ENCODE measurements around the gene C1orf198. TPM values are rescaled to one million over a fixed set of nuclear protein-coding genes. Genes with fewer than 3 reads are reported as not detected.

C1orf198 gene
- polyA plus RNA-seq, 1 of the 3 experiments (the other 2 are of a cell fraction): 12.3 TPM

DNA sequence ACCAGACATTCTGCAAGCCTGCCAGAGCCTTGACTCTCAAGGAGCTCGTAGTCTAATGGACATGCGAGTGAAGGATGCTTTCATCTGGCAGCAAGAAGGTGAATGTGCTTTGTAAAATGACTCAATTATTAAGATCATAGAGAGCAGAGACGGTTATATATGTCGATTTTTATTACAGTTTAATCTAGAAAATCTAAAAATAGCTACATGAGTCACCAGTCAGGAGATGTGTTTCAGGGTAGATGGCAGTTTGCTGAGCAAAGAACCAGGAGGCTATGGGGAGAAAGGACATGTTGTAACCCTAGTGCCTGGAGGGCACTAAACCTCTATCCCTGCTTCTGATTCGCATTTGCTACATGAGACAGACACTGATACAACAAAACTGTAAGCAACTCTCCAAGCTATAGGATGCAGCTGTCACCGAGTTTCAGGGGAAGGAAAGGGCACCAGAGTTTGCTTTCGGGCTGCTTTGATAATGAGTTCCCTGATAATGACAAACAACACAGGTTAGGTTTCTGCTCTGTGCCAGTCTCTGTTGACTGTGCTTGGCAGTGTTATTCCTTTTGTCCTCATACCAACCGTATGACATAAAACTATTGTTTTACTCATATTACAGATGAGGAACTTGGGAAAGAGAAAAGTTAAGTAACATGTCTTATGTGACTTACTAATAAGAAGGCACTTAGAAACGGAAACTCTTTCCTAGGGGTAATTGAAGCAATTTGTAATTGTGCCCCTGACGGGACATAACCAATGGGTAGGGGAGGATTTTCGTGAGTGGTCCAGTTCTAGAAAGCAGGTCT, 43.2 kb downstream of the C1orf198 start:
- POLR2A ChIA-PET: interaction anchor here (0.7 kb wide), 1 partner anchor 12 kb away, joined by 3 read pairs; no protein-coding TSS in a partner anchor
- Histone ChIP-seq H4K20me1 (ENCODE audit: insufficient read depth) (no peaks in the 10 kb centered on the region), H3F3A (replicated peaks; ENCODE audit: insufficient read depth) (peaks cover 15% of the 10 kb centered on the region), H3K4me1 (ENCODE audit: control insufficient read depth in 1 of 2, insufficient read depth in 2 of 2, low read depth in 1 of 2, low read length in 1 of 2) (peaks cover 11 to 42% of the 10 kb centered on the region in 2 experiments; a peak in 3 of 4 replicates), H3K27ac (ENCODE audit: low read depth in 2 of 2, low read length in 1 of 2) (peak overlapping the region; percentile 64 to 80), H3K4me3 (ENCODE audit: low read depth in 2 of 2, low read length in 1 of 2) (0 out of 4 replicates have a peak overlapping the region, but pooled peaks of 1 of the 2 experiments have one; percentile 1), H2AFZ (ENCODE audit: low read depth) (no peak overlapping the region; the same call in 1 of the 2 replicates), H3K4me2 (peak overlapping the region; percentile 68; the same call in 1 of the 2 replicates), H3K9me2 (no peaks in the 10 kb centered on the region), H3K79me2 (ENCODE audit: insufficient read depth) (no peaks in the 10 kb centered on the region), H3K27me3 (ENCODE audit: insufficient read depth) (no peaks in the 10 kb centered on the region), H3K36me3 (replicated peaks in 1 of 2; ENCODE audit: control insufficient read depth in 1 of 2, insufficient read depth in 2 of 2, low read length in 1 of 2) (no peaks in the 10 kb centered on the region), H3K9ac (peak overlapping the region; percentile 4; the same call in 1 of the 2 replicates), H3K9me3 (no peaks in the 10 kb centered on the region)
- WGBS (ENCODE audit: low lambda C conversion rate): 21% methylated on average over 11 of the region's 11 CpGs
- DNase-seq: peak; percentile 43
- CTCF ChIA-PET: interaction anchor here (1.0 to 1.5 kb wide), 2 partner anchors 9 to 29 kb away, joined by 3 read pairs; no protein-coding TSS in a partner anchor
- TF ChIP-seq MXI1 (IDR thresholded peaks at IDR 0.05; ENCODE audit: low read depth, low read length) (no peak), JUND (IDR thresholded peaks at IDR 0.05) (peak; percentile 72), NFIC (IDR thresholded peaks at IDR 0.05; ENCODE audit: borderline replicate concordance) (peak; percentile 33; the same call in 1 of the 2 replicates), RAD21 (IDR thresholded peaks at IDR 0.05; ENCODE audit: low read length) (no peak), POLR2AphosphoS5 (IDR thresholded peaks at IDR 0.05; ENCODE audit: low read depth, low read length) (peak; percentile 45; the same call in 1 of the 2 replicates), RFX5 (IDR thresholded peaks at IDR 0.05; ENCODE audit: low read length) (no peak), FOSL2 (IDR thresholded peaks at IDR 0.05; ENCODE audit: borderline replicate concordance, low read depth) (peak; percentile 56; the same call in 1 of the 2 replicates), ELF1 (IDR thresholded peaks at IDR 0.05) (no peak), EP300 (IDR thresholded peaks at IDR 0.05; ENCODE audit: borderline replicate concordance in 1 of 2, low read depth in 1 of 2, low read length in 1 of 2) (peak; percentile 27 to 45; a peak in 2 of 4 replicates), TCF12 (IDR thresholded peaks at IDR 0.05) (peak; percentile 82), TEAD4 (IDR thresholded peaks at IDR 0.05; ENCODE audit: borderline replicate concordance, insufficient read depth) (peak; percentile 36; the same call in 1 of the 2 replicates), MEF2A (IDR thresholded peaks at IDR 0.05; ENCODE audit: borderline replicate concordance, low read depth) (peak; percentile 95), TAF1 (IDR thresholded peaks at IDR 0.05; ENCODE audit: borderline replicate concordance, low read depth, low read length) (no peak), FOXJ3 (CRISPR knock-in tag; IDR thresholded peaks at IDR 0.05) (no peak), RXRA (IDR thresholded peaks at IDR 0.05; ENCODE audit: borderline replicate concordance, low read depth) (no peak)
- TF ChIP-seq, protein P1, sequence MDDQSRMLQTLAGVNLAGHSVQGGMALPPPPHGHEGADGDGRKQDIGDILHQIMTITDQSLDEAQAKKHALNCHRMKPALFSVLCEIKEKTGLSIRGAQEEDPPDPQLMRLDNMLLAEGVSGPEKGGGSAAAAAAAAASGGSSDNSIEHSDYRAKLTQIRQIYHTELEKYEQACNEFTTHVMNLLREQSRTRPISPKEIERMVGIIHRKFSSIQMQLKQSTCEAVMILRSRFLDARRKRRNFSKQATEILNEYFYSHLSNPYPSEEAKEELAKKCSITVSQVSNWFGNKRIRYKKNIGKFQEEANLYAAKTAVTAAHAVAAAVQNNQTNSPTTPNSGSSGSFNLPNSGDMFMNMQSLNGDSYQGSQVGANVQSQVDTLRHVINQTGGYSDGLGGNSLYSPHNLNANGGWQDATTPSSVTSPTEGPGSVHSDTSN (IDR thresholded peaks at IDR 0.05): peak; percentile 83
- TF ChIP-seq, protein P2, sequence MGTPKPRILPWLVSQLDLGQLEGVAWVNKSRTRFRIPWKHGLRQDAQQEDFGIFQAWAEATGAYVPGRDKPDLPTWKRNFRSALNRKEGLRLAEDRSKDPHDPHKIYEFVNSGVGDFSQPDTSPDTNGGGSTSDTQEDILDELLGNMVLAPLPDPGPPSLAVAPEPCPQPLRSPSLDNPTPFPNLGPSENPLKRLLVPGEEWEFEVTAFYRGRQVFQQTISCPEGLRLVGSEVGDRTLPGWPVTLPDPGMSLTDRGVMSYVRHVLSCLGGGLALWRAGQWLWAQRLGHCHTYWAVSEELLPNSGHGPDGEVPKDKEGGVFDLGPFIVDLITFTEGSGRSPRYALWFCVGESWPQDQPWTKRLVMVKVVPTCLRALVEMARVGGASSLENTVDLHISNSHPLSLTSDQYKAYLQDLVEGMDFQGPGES (IDR thresholded peaks at IDR 0.05; ENCODE audit: low read depth, low read length): no peak
- TF ChIP-seq, protein P3, sequence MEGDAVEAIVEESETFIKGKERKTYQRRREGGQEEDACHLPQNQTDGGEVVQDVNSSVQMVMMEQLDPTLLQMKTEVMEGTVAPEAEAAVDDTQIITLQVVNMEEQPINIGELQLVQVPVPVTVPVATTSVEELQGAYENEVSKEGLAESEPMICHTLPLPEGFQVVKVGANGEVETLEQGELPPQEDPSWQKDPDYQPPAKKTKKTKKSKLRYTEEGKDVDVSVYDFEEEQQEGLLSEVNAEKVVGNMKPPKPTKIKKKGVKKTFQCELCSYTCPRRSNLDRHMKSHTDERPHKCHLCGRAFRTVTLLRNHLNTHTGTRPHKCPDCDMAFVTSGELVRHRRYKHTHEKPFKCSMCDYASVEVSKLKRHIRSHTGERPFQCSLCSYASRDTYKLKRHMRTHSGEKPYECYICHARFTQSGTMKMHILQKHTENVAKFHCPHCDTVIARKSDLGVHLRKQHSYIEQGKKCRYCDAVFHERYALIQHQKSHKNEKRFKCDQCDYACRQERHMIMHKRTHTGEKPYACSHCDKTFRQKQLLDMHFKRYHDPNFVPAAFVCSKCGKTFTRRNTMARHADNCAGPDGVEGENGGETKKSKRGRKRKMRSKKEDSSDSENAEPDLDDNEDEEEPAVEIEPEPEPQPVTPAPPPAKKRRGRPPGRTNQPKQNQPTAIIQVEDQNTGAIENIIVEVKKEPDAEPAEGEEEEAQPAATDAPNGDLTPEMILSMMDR (IDR thresholded peaks at IDR 0.05): no peak
- TF ChIP-seq, protein P4, sequence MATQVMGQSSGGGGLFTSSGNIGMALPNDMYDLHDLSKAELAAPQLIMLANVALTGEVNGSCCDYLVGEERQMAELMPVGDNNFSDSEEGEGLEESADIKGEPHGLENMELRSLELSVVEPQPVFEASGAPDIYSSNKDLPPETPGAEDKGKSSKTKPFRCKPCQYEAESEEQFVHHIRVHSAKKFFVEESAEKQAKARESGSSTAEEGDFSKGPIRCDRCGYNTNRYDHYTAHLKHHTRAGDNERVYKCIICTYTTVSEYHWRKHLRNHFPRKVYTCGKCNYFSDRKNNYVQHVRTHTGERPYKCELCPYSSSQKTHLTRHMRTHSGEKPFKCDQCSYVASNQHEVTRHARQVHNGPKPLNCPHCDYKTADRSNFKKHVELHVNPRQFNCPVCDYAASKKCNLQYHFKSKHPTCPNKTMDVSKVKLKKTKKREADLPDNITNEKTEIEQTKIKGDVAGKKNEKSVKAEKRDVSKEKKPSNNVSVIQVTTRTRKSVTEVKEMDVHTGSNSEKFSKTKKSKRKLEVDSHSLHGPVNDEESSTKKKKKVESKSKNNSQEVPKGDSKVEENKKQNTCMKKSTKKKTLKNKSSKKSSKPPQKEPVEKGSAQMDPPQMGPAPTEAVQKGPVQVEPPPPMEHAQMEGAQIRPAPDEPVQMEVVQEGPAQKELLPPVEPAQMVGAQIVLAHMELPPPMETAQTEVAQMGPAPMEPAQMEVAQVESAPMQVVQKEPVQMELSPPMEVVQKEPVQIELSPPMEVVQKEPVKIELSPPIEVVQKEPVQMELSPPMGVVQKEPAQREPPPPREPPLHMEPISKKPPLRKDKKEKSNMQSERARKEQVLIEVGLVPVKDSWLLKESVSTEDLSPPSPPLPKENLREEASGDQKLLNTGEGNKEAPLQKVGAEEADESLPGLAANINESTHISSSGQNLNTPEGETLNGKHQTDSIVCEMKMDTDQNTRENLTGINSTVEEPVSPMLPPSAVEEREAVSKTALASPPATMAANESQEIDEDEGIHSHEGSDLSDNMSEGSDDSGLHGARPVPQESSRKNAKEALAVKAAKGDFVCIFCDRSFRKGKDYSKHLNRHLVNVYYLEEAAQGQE (IDR thresholded peaks at IDR 0.05; ENCODE audit: low read depth, low read length): no peak
- TF ChIP-seq, protein P5, sequence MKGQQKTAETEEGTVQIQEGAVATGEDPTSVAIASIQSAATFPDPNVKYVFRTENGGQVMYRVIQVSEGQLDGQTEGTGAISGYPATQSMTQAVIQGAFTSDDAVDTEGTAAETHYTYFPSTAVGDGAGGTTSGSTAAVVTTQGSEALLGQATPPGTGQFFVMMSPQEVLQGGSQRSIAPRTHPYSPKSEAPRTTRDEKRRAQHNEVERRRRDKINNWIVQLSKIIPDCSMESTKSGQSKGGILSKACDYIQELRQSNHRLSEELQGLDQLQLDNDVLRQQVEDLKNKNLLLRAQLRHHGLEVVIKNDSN (IDR thresholded peaks at IDR 0.05; ENCODE audit: borderline replicate concordance, low read depth): no peak
- TF ChIP-seq, protein P6, sequence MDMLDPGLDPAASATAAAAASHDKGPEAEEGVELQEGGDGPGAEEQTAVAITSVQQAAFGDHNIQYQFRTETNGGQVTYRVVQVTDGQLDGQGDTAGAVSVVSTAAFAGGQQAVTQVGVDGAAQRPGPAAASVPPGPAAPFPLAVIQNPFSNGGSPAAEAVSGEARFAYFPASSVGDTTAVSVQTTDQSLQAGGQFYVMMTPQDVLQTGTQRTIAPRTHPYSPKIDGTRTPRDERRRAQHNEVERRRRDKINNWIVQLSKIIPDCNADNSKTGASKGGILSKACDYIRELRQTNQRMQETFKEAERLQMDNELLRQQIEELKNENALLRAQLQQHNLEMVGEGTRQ (IDR thresholded peaks at IDR 0.05; ENCODE audit: borderline replicate concordance, low read depth, low read length): no peak
- TF ChIP-seq, protein P7, sequence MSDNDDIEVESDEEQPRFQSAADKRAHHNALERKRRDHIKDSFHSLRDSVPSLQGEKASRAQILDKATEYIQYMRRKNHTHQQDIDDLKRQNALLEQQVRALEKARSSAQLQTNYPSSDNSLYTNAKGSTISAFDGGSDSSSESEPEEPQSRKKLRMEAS (IDR thresholded peaks at IDR 0.05; ENCODE audit: low read depth): no peak
